H9 (cell line): ENCODE measurements around the gene ITPR1. TPM values are rescaled to one million over a fixed set of nuclear protein-coding genes. Genes with fewer than 3 reads are reported as not detected.
A peak's percentile ranks its signal among the peaks of the same experiment; 100 is the strongest.

Experiments used
- DNase-seq: peaks from one replicate; pipeline ENCODE4 v3.0.0-alpha.2; 2017
- H2AFZ ChIP-seq: one replicate; pipeline ENCODE4 v1.6.1; 2013; ENCODE audit warnings: mild to moderate bottlenecking, low read length, control low read depth, moderate library complexity
- H2AK5ac ChIP-seq: 2 replicates; pipeline ENCODE4 v1.6.1; 2013; ENCODE audit warnings: low read length, control low read depth, mixed read lengths; ENCODE audit not compliant: insufficient read length
- H2BK120ac ChIP-seq: one replicate; pipeline ENCODE4 v1.6.1; 2013; ENCODE audit warnings: low read depth, mild to moderate bottlenecking, low read length, control low read depth, inconsistent platforms; ENCODE audit not compliant: poor library complexity, severe bottlenecking
- H2BK12ac ChIP-seq: 2 replicates; pipeline ENCODE4 v1.6.1; 2013; ENCODE audit warnings: low read length, control low read depth, mixed read lengths, low read depth; ENCODE audit not compliant: insufficient read length
- H2BK15ac ChIP-seq: 2 replicates; pipeline ENCODE4 v1.6.1; 2013; ENCODE audit warnings: low read depth, low read length, control low read depth
- H2BK20ac ChIP-seq: one replicate; pipeline ENCODE4 v1.6.1; 2013; ENCODE audit warnings: low read depth, mild to moderate bottlenecking, low read length, control low read depth, inconsistent platforms; ENCODE audit not compliant: poor library complexity, severe bottlenecking
- H2BK5ac ChIP-seq: 2 replicates; pipeline ENCODE4 v1.6.1; 2013; ENCODE audit warnings: low read length, control low read depth, mixed read lengths; ENCODE audit not compliant: insufficient read length
- H3K14ac ChIP-seq: 2 replicates; pipeline ENCODE4 v1.6.1; 2013; ENCODE audit warnings: low read length, control low read depth; ENCODE audit not compliant: insufficient read depth
- H3K18ac ChIP-seq: 2 replicates; pipeline ENCODE4 v1.6.1; 2013; ENCODE audit warnings: low read depth, mild to moderate bottlenecking, mixed read lengths, low read length, control low read depth; ENCODE audit not compliant: insufficient read length
- H3K23ac ChIP-seq: 2 replicates; pipeline ENCODE4 v1.6.1; 2013; ENCODE audit warnings: low read length, control low read depth, mixed read lengths, low read depth; ENCODE audit not compliant: insufficient read length
- H3K23me2 ChIP-seq: 2 replicates; pipeline ENCODE4 v1.6.1; 2013; ENCODE audit warnings: low read depth, mild to moderate bottlenecking, mixed read lengths, low read length, control low read depth; ENCODE audit not compliant: insufficient read length, poor library complexity, severe bottlenecking
- H3K27ac ChIP-seq: 2 replicates; pipeline ENCODE4 v1.5.1; 2013; ENCODE audit warnings: low read length, control low read depth, mixed read lengths, low read depth; ENCODE audit not compliant: insufficient read length
- H3K27me3 ChIP-seq: 2 replicates; pipeline ENCODE4 v1.6.1; 2013; ENCODE audit warnings: low read length, control low read depth, inconsistent platforms; ENCODE audit not compliant: insufficient read depth
- H3K4ac ChIP-seq: 2 replicates; pipeline ENCODE4 v1.6.1; 2013; ENCODE audit warnings: low read depth, mild to moderate bottlenecking, control low read depth, inconsistent platforms, low read length, moderate library complexity
- H3K4me1 ChIP-seq: 2 replicates; pipeline ENCODE4 v1.6.1; 2013; ENCODE audit warnings: low read length, control low read depth, inconsistent platforms; ENCODE audit not compliant: insufficient read depth
- H3K4me2 ChIP-seq: 2 replicates; pipeline ENCODE4 v1.6.1; 2013; ENCODE audit warnings: low read length, control low read depth, mixed read lengths; ENCODE audit not compliant: insufficient read length, insufficient read depth
- H3K56ac ChIP-seq: 2 replicates; pipeline ENCODE4 v1.6.1; 2013; ENCODE audit warnings: low read depth, mild to moderate bottlenecking, mixed read lengths, low read length, control low read depth; ENCODE audit not compliant: insufficient read length
- H3K79me1 ChIP-seq: 2 replicates; pipeline ENCODE4 v1.6.1; 2013; ENCODE audit warnings: low read depth, mild to moderate bottlenecking, moderate library complexity, low read length, control low read depth, inconsistent platforms; ENCODE audit not compliant: insufficient read depth, poor library complexity, severe bottlenecking
- H3K79me2 ChIP-seq: 2 replicates; pipeline ENCODE4 v1.6.1; 2013; ENCODE audit warnings: low read length, control low read depth, inconsistent platforms; ENCODE audit not compliant: insufficient read depth
- H3K9ac ChIP-seq: 2 replicates; pipeline ENCODE4 v1.6.1; 2013; ENCODE audit warnings: low read length, control low read depth, mixed read lengths; ENCODE audit not compliant: insufficient read length; ENCODE audit errors: extremely low read depth
- H3K9me3 ChIP-seq: one replicate; pipeline ENCODE4 v1.6.1; 2013; ENCODE audit warnings: low read depth, low read length, inconsistent platforms; ENCODE audit not compliant: control insufficient read depth
- H3T11ph ChIP-seq: one replicate; pipeline ENCODE4 v1.6.1; 2013; ENCODE audit warnings: mild to moderate bottlenecking, low read length, control low read depth, inconsistent platforms
- H4K20me1 ChIP-seq: one replicate; pipeline ENCODE4 v1.6.1; 2013; ENCODE audit not compliant: control insufficient read depth, insufficient read length, insufficient read depth
- H4K5ac ChIP-seq: 2 replicates; pipeline ENCODE4 v1.6.1; 2013; ENCODE audit warnings: low read depth, mild to moderate bottlenecking, mixed read lengths, low read length, control low read depth; ENCODE audit not compliant: insufficient read length
- H4K8ac ChIP-seq: replicated peaks from 2 replicates; pipeline ENCODE4 v1.6.1; 2013; ENCODE audit warnings: low read length, control low read depth, mixed read lengths, low read depth; ENCODE audit not compliant: insufficient read length
- H4K91ac ChIP-seq: 2 replicates; pipeline ENCODE4 v1.6.1; 2013; ENCODE audit warnings: low read depth, mild to moderate bottlenecking, moderate library complexity, mixed read lengths, low read length, control low read depth; ENCODE audit not compliant: insufficient read length
- H3K27ac Mint-ChIP-seq, 3 experiments: 2 replicates in 2 of 3; 3 replicates in 1 of 3; pipeline ENCODE4 v1.8.0; 2020 to 2021; ENCODE audit warnings: mixed read lengths in 3 of 3, mild to moderate bottlenecking in 1 of 3, moderate library complexity in 1 of 3
- H3K27me3 Mint-ChIP-seq: 2 replicates; pipeline ENCODE4 v1.8.0; 2021; ENCODE audit warnings: low read depth, mild to moderate bottlenecking, moderate library complexity, mixed read lengths
- H3K36me3 Mint-ChIP-seq, 3 experiments: 2 replicates in 2 of 3; 3 replicates in 1 of 3; pipeline ENCODE4 v1.8.0; 2020 to 2021; ENCODE audit warnings: low read depth in 3 of 3, mixed read lengths in 3 of 3; ENCODE audit not compliant: insufficient read depth in 1 of 3
- H3K4me1 Mint-ChIP-seq, 2 experiments: 2 replicates each; pipeline ENCODE4 v1.8.0; 2020; ENCODE audit warnings: mixed read lengths in 2 of 2
- H3K4me3 Mint-ChIP-seq, 2 experiments: 2 replicates in 1 of 2; 3 replicates in 1 of 2; pipeline ENCODE4 v1.8.0; 2020 to 2021; ENCODE audit warnings: mild to moderate bottlenecking in 2 of 2, mixed read lengths in 2 of 2, moderate library complexity in 1 of 2
- H3K9me3 Mint-ChIP-seq, 2 experiments: 2 replicates in 1 of 2; 3 replicates in 1 of 2; pipeline ENCODE4 v1.8.0; 2020; ENCODE audit warnings: mild to moderate bottlenecking in 2 of 2, mixed read lengths in 2 of 2, moderate library complexity in 1 of 2
- CTCF ChIP-seq: fragments of 200-600 bp; sonication (generic); conservative IDR thresholded peaks from 3 replicates; pipeline ENCODE4 v1.8.0; 2021; ENCODE audit warnings: antibody characterized with exemption, mild to moderate bottlenecking
- WGBS: extraction: QIAGEN DNeasy Blood & Tissue Kit; methylation state at CpG from one replicate; pipeline ENCODE4 v1.1.7; 2013; ENCODE audit warnings: missing lambda C conversion rate, low lambda C conversion rate, mixed read lengths; ENCODE audit not compliant: insufficient read length; ENCODE audit errors: extremely low coverage; 5-methylcytosine and 5-hydroxymethylcytosine counted together
- total RNA-seq: library from RNA; stranded (reverse); gene quantifications from 2 replicates; pipeline ENCODE4 v1.2.1, GENCODE V29; 2021

Gene ITPR1
- total RNA-seq, 1 experiment from 2014 or later, result 4.2 TPM

- Histone ChIP-seq H2BK12ac (no peak overlapping the region), H2BK15ac (no peak overlapping the region), H4K91ac (no peak overlapping the region), H3K9ac (no peak overlapping the region), H3K4me1 (peaks cover 13% of the 10 kb centered on the region; the same call in 1 of the 2 replicates), H3K18ac (no peak overlapping the region), H4K5ac (no peak overlapping the region), H3K79me1 (no peaks in the 10 kb centered on the region), H2AFZ (no peak overlapping the region), H3K56ac (no peak overlapping the region), H3K79me2 (no peaks in the 10 kb centered on the region), H3K4ac (no peak overlapping the region), H2AK5ac (no peak overlapping the region), H3T11ph (no peak overlapping the region), H3K27ac (no peak overlapping the region), H3K4me2 (no peak overlapping the region), H2BK20ac (no peak overlapping the region), H4K8ac (no peak overlapping the region), H3K9me3 (no peaks in the 10 kb centered on the region), H3K23ac (no peak overlapping the region), H3K23me2 (no peaks in the 10 kb centered on the region), H3K14ac (no peak overlapping the region), H3K27me3 (no peaks in the 10 kb centered on the region), H2BK5ac (no peak overlapping the region), H2BK120ac (no peak overlapping the region), H4K20me1 (no peaks in the 10 kb centered on the region)
- Mint-ChIP-seq H3K27ac (0 out of 7 replicates have a peak overlapping the region, but pooled peaks of 1 of the 3 experiments have one; percentile 9), H3K36me3 (peaks cover 0 to 4% (median 0%) of the 10 kb centered on the region in 3 experiments; a peak in 1 of 7 replicates), H3K9me3 (no peaks in the 10 kb centered on the region), H3K4me3 (no peak overlapping the region), H3K27me3 (no peaks in the 10 kb centered on the region), H3K4me1 (peaks cover 23 to 37% of the 10 kb centered on the region in 2 experiments)
- DNase-seq, result no peak
- WGBS, result no CpG with 5 or more reads among the region's 5 CpGs
- no peak for TF ChIP-seq CTCF
Observed at GRCh38 chr3:4593014-4593413, 99.9 kb downstream of the ITPR1 start.
